Esophagus muscularis mucosa (tissue), 3 donors: ENCODE data around the gene PHOX2A.

Experiments
- CTCF ChIP-seq, 3 experiments: fragments of 200-600 bp in 2 of 3; fragments of 450-650 bp in 1 of 3; sonication (generic) in 2 of 3; IDR thresholded peaks; one replicate each; pipeline ENCODE4 v1.5.1; 2017 to 2019; ENCODE audit warnings: antibody characterized with exemption in 3 of 3, mild to moderate bottlenecking in 2 of 3, moderate library complexity in 1 of 3
- POLR2AphosphoS5 ChIP-seq, 2 donors: sonication (generic); formaldehyde crosslinking; IDR thresholded peaks; one replicate each; pipeline ENCODE4 v1.6.1; 2017; ENCODE audit warnings: antibody characterized with exemption in 2 of 2

- no peak for TF ChIP-seq POLR2AphosphoS5 (IDR thresholded peaks at IDR 0.05)
- no peak for TF ChIP-seq CTCF (IDR thresholded peaks at IDR 0.05)
Measured at GRCh38 chr11:72190631-72191071, 53.3 kb downstream of the PHOX2A start.
